CD4-positive, alpha-beta memory T cell (primary cell): ENCODE results near the gene JARID2. TPM values are rescaled to one million over a fixed set of nuclear protein-coding genes. Genes with fewer than 3 reads are reported as not detected.
A peak's percentile ranks its signal among the peaks of the same experiment; 100 is the strongest.

ENCODE experiments used
- CTCF ChIA-PET: fragments of 350-600 bp; sonication (Branson Sonifier 250); formaldehyde crosslinking; loops from one replicate; lab custom pipeline; 2021; ENCODE audit warnings: inconsistent platforms; ENCODE audit not compliant: partially characterized antibody; lab: Charles Lee
- POLR2A ChIA-PET: fragments of 350-600 bp; sonication (Branson Sonifier 250); formaldehyde crosslinking; loops from one replicate; lab custom pipeline; 2021; ENCODE audit not compliant: partially characterized antibody; lab: Charles Lee
- DNase-seq, 5 donors: peaks; one replicate each; pipeline versions ENCODE4 v3.0.0 to v3.0.0-alpha.2; 2020 to 2022; ENCODE audit warnings: mixed read lengths in 1 of 5
- H3K27ac ChIP-seq: one replicate; pipeline ENCODE4 v1.7.0; 2013; ENCODE audit warnings: low read depth, low read length
- H3K27me3 ChIP-seq: 2 replicates; pipeline ENCODE4 v1.7.0; 2013; ENCODE audit warnings: mild to moderate bottlenecking, low read length, moderate library complexity; ENCODE audit not compliant: insufficient read depth
- H3K36me3 ChIP-seq: 2 replicates; pipeline ENCODE4 v1.7.0; 2013; ENCODE audit warnings: mild to moderate bottlenecking, low read length, moderate library complexity; ENCODE audit not compliant: insufficient read depth
- H3K4me1 ChIP-seq: 2 replicates; pipeline ENCODE4 v1.7.0; 2013; ENCODE audit warnings: mild to moderate bottlenecking, low read length, moderate library complexity; ENCODE audit not compliant: insufficient read depth
- H3K4me3 ChIP-seq, 2 donors: one replicate each; pipeline ENCODE4 v1.7.0; 2013; ENCODE audit warnings: low read length in 2 of 2, mild to moderate bottlenecking in 1 of 2
- H3K9me3 ChIP-seq, 2 donors: one replicate each; pipeline ENCODE4 v1.7.0; 2013; ENCODE audit warnings: low read length in 2 of 2, control low read depth in 1 of 2; ENCODE audit not compliant: control insufficient read depth in 1 of 2
- H3K27ac Mint-ChIP-seq, 7 donors: one replicate each; pipeline ENCODE4 v1.8.0; 2020 to 2021; ENCODE audit warnings: mixed read lengths in 7 of 7, mild to moderate bottlenecking in 6 of 7, inconsistent platforms in 3 of 7, moderate library complexity in 3 of 7
- H3K27me3 Mint-ChIP-seq, 2 donors: one replicate each; pipeline ENCODE4 v1.8.0; 2020 to 2021; ENCODE audit warnings: mixed read lengths in 2 of 2
- H3K36me3 Mint-ChIP-seq, 2 donors: one replicate each; pipeline ENCODE4 v1.8.0; 2020 to 2021; ENCODE audit warnings: mixed read lengths in 2 of 2, inconsistent platforms in 1 of 2, mild to moderate bottlenecking in 1 of 2
- H3K4me1 Mint-ChIP-seq, 4 donors: one replicate each; pipeline ENCODE4 v1.8.0; 2020 to 2021; ENCODE audit warnings: mixed read lengths in 4 of 4, mild to moderate bottlenecking in 1 of 4
- H3K4me3 Mint-ChIP-seq, 8 donors: one replicate each; pipeline ENCODE4 v1.8.0; 2020 to 2021; ENCODE audit warnings: mixed read lengths in 8 of 8, mild to moderate bottlenecking in 7 of 8, moderate library complexity in 6 of 8, inconsistent platforms in 3 of 8
- H3K9me3 Mint-ChIP-seq, 8 donors: one replicate each; pipeline ENCODE4 v1.8.0; 2020 to 2021; ENCODE audit warnings: mixed read lengths in 8 of 8, mild to moderate bottlenecking in 5 of 8, inconsistent platforms in 3 of 8, moderate library complexity in 1 of 8
- intact Hi-C: fragments of 100-400 bp; cut with micrococcal nuclease; formaldehyde crosslinking; loops from one replicate; pipeline ENCODE4 v1.15.1; 2023
- polyA plus RNA-seq, 2 donors: library from polyadenylated mRNA; unstranded; fragments of 300-500 nt; fragmentation: Illumina TruSeq; gene quantifications; one replicate each; pipeline ENCODE4 v1.2.3, GENCODE V29; 2021
- total RNA-seq, 2 experiments: library from RNA; stranded (reverse); gene quantifications; one replicate each; pipeline ENCODE4 v1.2.3, GENCODE V29; 2021

JARID2 gene
- total and polyA plus RNA-seq, 4 experiments from 2014 or later: 2.4 to 21.6 (median 16.0) TPM

DNA sequence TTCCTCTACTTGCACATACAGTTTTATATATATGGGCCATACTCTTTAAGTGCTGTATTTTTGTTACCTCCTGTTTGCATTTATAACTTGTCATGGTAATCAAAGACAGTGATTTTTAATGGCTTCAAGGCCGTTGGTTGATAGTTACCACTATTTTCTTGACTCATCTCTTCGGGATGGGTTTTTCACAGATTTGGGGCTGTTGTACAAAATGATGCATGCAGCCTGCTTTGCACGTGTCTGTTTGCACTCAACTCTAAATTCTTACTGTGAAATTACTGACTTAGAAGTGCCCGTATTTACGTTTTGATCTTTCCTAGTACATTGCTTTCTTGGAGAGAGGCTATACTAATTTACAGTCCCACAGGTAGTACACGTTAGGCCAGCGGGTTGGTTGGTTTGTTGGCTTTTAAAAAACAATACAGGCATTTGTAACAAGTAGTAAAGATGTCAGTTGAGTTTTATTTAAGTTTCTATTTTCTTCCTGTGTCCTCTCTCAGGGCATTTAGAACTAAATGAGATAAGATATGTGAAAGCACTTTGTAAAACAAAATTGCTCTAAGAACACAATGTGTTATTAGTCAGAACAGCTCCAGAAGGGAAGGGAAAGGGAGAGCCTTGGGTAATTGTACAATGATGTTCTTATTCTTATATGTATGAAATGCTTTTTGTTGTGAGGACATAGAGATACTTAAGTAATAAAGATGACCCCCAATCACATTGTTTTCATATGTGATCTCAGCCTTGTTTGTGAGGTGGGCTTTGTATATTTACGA lies 11.7 kb downstream of the JARID2 start:
- Histone ChIP-seq H3K36me3 (no peaks in the 10 kb centered on the region), H3K9me3 (no peaks in the 10 kb centered on the region), H3K27me3 (no peaks in the 10 kb centered on the region), H3K27ac (no peak overlapping the region), H3K4me3 (no peak overlapping the region), H3K4me1 (peaks cover 87% of the 10 kb centered on the region)
- H3K27me3 Mint-ChIP-seq: no peaks in the 10 kb centered on the region
- H3K4me1 Mint-ChIP-seq: peaks cover 66 to 99% (median 82%) of the 10 kb centered on the region in 4 donors
- POLR2A ChIA-PET: interaction anchor here (1.0 kb wide), 1 partner anchor 9 kb away, joined by 4 read pairs; no protein-coding TSS in a partner anchor
- H3K36me3 Mint-ChIP-seq: peaks cover 3 to 12% of the 10 kb centered on the region in 2 donors
- intact Hi-C loops: loop anchor here (5.0 kb wide), 1 partner anchor 380 kb away; no protein-coding TSS in a partner anchor
- CTCF ChIA-PET: no interaction called here
- DNase-seq: no peak
- H3K9me3 Mint-ChIP-seq: no peaks in the 10 kb centered on the region
- H3K4me3 Mint-ChIP-seq: peak overlapping the region in 2 of 8 donors; percentile 1 to 55
- peak overlapping the region in 6 of 7 donors; percentile 6 to 98 (median 31) for H3K27ac Mint-ChIP-seq

DNA sequence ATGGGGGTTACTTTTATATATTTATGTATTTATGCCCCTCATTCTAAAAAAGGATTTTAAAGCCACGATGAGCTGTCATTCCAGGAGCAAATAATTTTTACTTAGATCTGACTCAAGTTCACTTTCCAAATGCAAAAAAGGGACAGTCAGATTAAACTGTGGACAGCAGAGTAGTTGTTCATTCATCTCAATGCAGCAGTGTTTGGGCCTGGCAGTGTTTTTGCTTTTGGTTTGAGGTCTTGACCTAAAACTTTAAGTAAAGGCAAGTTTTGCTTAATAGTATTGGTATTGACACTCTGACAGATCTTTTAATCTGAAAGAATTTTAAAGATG lies 13.9 kb downstream of the JARID2 start:
- Histone ChIP-seq H3K27me3 (no peaks in the 10 kb centered on the region), H3K4me1 (peaks cover 85% of the 10 kb centered on the region), H3K9me3 (no peaks in the 10 kb centered on the region), H3K4me3 (no peak overlapping the region), H3K27ac (no peak overlapping the region), H3K36me3 (no peaks in the 10 kb centered on the region)
- CTCF ChIA-PET: no interaction called here
- intact Hi-C loops: loop anchor here (5.0 kb wide), 1 partner anchor 382 kb away; no protein-coding TSS in a partner anchor
- Mint-ChIP-seq H3K36me3 (peaks cover 3 to 10% of the 10 kb centered on the region in 2 donors), H3K4me1 (peaks cover 66 to 99% (median 82%) of the 10 kb centered on the region in 4 donors), H3K27me3 (no peaks in the 10 kb centered on the region), H3K4me3 (peak overlapping the region in 3 of 8 donors; percentile 5 to 61 (median 7)), H3K27ac (peak overlapping the region; percentile 3 to 89 (median 62)), H3K9me3 (no peaks in the 10 kb centered on the region)
- POLR2A ChIA-PET: interaction anchor here (0.6 to 1.6 kb wide), 2 partner anchors 10 to 869 kb away, joined by 3 to 9 read pairs; partner anchors contain the start of gene MYLIP
- no peak for DNase-seq

DNA sequence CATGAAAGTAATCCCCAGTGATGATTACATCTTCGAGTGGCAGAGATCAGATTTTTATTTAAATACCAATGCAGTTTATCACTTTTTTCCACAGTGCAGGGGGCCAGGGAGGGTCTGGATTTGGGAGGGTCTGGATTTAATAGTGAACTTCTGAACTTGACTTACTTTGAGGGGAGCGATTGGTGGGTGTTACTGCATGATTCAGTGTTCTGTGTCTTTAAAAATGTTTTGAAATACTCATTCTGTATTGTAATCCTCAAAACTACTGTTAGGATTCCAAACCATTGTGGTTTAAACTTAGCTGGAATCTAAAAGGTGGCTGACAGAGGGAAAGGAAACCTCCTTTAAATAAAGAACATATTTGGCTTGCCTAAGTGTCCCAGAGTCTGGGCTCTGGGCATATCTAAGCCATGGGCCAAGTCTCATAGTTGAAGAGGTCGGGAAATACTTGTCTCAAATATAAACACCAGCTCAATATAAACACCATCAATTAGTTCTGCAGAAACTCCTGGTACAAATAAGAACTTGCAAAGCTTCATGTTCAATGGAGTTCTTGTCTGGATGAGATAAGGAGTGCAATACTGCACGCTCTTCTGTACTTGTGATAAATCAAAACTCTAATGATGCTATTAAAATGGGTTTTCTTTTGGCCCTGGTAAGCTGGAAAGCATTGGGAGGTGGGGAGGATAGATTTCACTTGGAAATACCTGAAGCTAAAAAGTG lies 14.4 kb downstream of the JARID2 start:
- H3K27ac ChIP-seq: no peak overlapping the region
- CTCF ChIA-PET: no interaction called here
- peak overlapping the region in 4 of 8 donors; percentile 7 to 61 (median 28) for H3K4me3 Mint-ChIP-seq

DNA sequence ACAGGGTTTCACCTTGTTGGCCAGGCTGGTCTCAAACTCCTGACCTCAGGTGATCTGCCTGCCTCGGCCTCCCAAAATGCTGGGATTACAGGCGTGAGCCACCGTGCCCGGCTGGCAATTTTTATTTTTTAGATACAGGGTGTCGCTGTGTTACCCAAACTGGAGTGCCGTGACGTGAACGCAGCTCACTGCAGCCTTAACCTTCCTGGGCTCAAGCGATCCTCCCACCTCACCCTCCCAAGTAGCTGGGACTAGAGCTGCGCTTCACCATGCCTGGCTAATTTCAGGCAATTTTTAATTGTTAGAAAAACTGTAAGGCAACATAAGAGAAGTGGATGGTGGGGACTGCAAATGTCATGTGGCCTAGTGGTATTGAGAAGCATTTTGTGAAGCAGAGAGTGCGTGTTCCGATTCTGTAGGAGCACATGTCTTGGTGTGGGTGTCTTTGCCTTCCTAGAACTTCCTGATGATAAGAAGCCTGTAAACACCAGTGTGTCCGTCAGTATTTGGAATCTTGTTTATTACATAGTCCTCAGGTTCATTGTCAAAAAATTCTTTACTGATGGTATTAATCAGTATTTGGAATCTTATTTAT lies 18.0 kb downstream of the JARID2 start:
- POLR2A ChIA-PET: interaction anchor here (1.0 to 3.4 kb wide), 2 partner anchors 9 to 18 kb away, joined by 3 to 8 read pairs; partner anchors contain the start of gene JARID2
- Mint-ChIP-seq H3K9me3 (no peaks in the 10 kb centered on the region), H3K4me1 (peaks cover 59 to 100% (median 84%) of the 10 kb centered on the region in 4 donors), H3K27ac (peak overlapping the region in 2 of 7 donors; percentile 49 to 58), H3K27me3 (no peaks in the 10 kb centered on the region), H3K4me3 (peak overlapping the region in 7 of 8 donors; percentile 1 to 86 (median 64)), H3K36me3 (peaks cover 0 to 10% of the 10 kb centered on the region in 2 donors)
- CTCF ChIA-PET: interaction anchor here (0.6 to 1.0 kb wide), 3 partner anchors 16 to 57 kb away, joined by 3 read pairs; no protein-coding TSS in a partner anchor
- no peak overlapping the region for H3K27ac ChIP-seq
- H3K27me3 ChIP-seq: no peaks in the 10 kb centered on the region
- peaks cover 85% of the 10 kb centered on the region for H3K4me1 ChIP-seq
- no peaks in the 10 kb centered on the region for H3K36me3 ChIP-seq
- H3K4me3 ChIP-seq: no peak overlapping the region
- intact Hi-C loops: no loop called here
- no peak for DNase-seq
- no peaks in the 10 kb centered on the region for H3K9me3 ChIP-seq

More for the DNA sequence above, 14.4 kb downstream of the JARID2 start:
- POLR2A ChIA-PET: interaction anchor here (1.2 to 1.6 kb wide), 2 partner anchors 9 to 11 kb away, joined by 3 to 9 read pairs; no protein-coding TSS in a partner anchor
- DNase-seq: no peak
- H3K9me3 Mint-ChIP-seq: no peaks in the 10 kb centered on the region
- no peaks in the 10 kb centered on the region for H3K27me3 Mint-ChIP-seq
- H3K27ac Mint-ChIP-seq: peak overlapping the region; percentile 3 to 89 (median 66)
- no peaks in the 10 kb centered on the region for H3K9me3 ChIP-seq
- intact Hi-C loops: no loop called here
- no peak overlapping the region for H3K4me3 ChIP-seq
- peaks cover 68 to 99% (median 86%) of the 10 kb centered on the region in 4 donors for H3K4me1 Mint-ChIP-seq
- no peaks in the 10 kb centered on the region for H3K27me3 ChIP-seq
- peaks cover 3 to 10% of the 10 kb centered on the region in 2 donors for H3K36me3 Mint-ChIP-seq
- no peaks in the 10 kb centered on the region for H3K36me3 ChIP-seq
- H3K4me1 ChIP-seq: peaks cover 85% of the 10 kb centered on the region

DNA sequence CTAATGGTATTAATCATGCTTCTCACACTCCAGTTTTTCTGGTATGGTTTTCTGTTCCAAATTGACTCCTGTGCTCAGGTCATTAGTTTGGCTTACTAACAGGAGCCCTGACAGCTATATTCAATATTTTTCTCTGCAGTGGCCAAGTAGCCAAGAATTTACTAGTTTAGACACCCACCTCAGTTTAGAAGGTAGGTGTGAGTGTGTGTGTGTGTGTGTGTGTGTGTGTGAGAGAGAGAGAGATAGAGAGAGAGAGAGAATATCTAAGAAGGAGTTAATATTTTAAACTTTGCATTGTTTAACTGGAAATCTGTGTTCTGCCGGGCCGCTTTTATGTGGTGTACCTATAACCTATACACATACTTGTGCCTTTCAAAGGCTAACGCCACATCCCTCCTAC lies 18.5 kb downstream of the JARID2 start:
- intact Hi-C loops: no loop called here
- CTCF ChIA-PET: interaction anchor here (0.6 to 1.0 kb wide), 3 partner anchors 17 to 57 kb away, joined by 3 read pairs; no protein-coding TSS in a partner anchor
- Histone ChIP-seq H3K4me1 (peaks cover 81% of the 10 kb centered on the region), H3K9me3 (no peaks in the 10 kb centered on the region), H3K27me3 (no peaks in the 10 kb centered on the region), H3K27ac (no peak overlapping the region), H3K36me3 (no peaks in the 10 kb centered on the region), H3K4me3 (no peak overlapping the region)
- POLR2A ChIA-PET: interaction anchor here (1.0 to 3.4 kb wide), 2 partner anchors 10 to 19 kb away, joined by 3 to 8 read pairs; partner anchors contain the start of gene JARID2
- Mint-ChIP-seq H3K36me3 (peaks cover 0 to 10% of the 10 kb centered on the region in 2 donors), H3K27ac (peak overlapping the region in 2 of 7 donors; percentile 11 to 62), H3K9me3 (no peaks in the 10 kb centered on the region), H3K4me1 (peaks cover 54 to 97% (median 82%) of the 10 kb centered on the region in 4 donors), H3K4me3 (peak overlapping the region in 6 of 8 donors; percentile 32 to 86 (median 66)), H3K27me3 (no peaks in the 10 kb centered on the region)
- no peak for DNase-seq

DNA sequence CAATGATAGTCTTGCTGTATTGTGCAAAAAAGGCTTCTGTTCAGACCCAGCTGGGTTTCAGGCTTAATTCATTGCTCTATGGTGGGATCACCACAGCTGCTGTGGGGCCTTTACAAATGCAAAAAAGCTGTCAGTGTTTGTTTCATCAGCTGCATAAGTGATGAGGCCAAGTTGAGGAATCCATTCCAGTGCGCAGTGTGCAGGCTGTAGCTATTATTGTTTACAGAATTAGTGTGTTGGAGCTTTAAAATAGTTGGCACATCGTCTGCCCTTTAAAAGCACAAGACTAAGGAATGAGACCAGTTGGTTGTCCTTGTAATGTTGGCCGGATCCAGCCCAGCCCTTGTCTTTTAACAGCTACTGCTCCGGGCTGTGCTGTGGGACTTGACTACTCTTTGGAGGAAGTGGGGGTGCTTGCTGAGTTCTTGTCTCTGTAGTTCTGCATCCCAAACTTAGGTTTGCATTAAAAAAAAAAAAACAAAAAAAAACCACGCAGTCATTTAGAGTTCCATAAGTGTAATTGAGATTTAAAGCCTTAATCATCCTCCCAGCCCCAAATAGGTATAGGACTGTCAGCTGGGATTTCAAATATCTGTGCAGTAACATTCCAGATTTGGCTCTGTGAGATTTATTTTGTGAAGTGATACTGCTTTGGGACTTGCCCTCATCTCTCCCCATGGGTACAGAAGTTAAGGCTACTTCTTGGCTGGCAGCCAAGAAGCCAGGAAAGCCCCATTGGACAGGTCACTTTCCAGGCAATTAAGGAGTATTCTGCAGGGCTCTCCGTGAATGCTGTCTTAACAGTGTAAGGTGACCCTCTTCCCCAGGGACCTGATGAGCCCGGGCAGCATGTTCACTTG lies 19.3 kb downstream of the JARID2 start:
- H3K4me1 ChIP-seq: peaks cover 74% of the 10 kb centered on the region
- H3K4me1 Mint-ChIP-seq: peaks cover 50 to 96% (median 78%) of the 10 kb centered on the region in 4 donors
- no peaks in the 10 kb centered on the region for H3K36me3 ChIP-seq
- intact Hi-C loops: no loop called here
- H3K27ac Mint-ChIP-seq: peak overlapping the region in 2 of 7 donors; percentile 8 to 75
- H3K4me3 Mint-ChIP-seq: peak overlapping the region in 6 of 8 donors; percentile 19 to 86 (median 66)
- ChIA-PET POLR2A (interaction anchor here (1.0 to 3.4 kb wide), 3 partner anchors 11 to 20 kb away, joined by 3 to 11 read pairs (median 8); partner anchors contain the start of gene JARID2), CTCF (interaction anchor here (0.8 to 1.0 kb wide), 2 partner anchors 18 to 27 kb away, joined by 3 read pairs; no protein-coding TSS in a partner anchor)
- H3K27me3 ChIP-seq: no peaks in the 10 kb centered on the region
- H3K9me3 ChIP-seq: no peaks in the 10 kb centered on the region
- H3K27ac ChIP-seq: no peak overlapping the region
- DNase-seq: no peak
- H3K9me3 Mint-ChIP-seq: no peaks in the 10 kb centered on the region
- H3K36me3 Mint-ChIP-seq: peaks cover 0 to 10% of the 10 kb centered on the region in 2 donors
- no peaks in the 10 kb centered on the region for H3K27me3 Mint-ChIP-seq
- H3K4me3 ChIP-seq: no peak overlapping the region
